Posterior vena cava (tissue), 2 donors: ENCODE measurements around the gene PEAK1. TPM values are rescaled to one million over a fixed set of nuclear protein-coding genes. Genes with fewer than 3 reads are reported as not detected.
A peak's percentile ranks its signal among the peaks of the same experiment; 100 is the strongest.

Experiments
- DNase-seq: peaks from one replicate; pipeline ENCODE4 v3.0.0-alpha.2; 2020; ENCODE audit warnings: low spot score
- intact Hi-C, 2 donors: fragments of 100-400 bp; cut with DNase I; formaldehyde crosslinking; loops; one replicate each; pipeline versions ENCODE4 v1.14.1 to v1.14.2; 2022 to 2023
- total RNA-seq, 2 donors: library from RNA; stranded (reverse); fragmentation: NEBNext Ultra II Directional; extraction: Animal tissue kit (Norgen Biotek cat#: 25700); gene quantifications; one replicate each; pipeline ENCODE4 v1.2.1, GENCODE V29; 2021
- donor health status: DM: yes; HTN: yes; CAD: no.
- donor health status: DM: yes; HTN: yes; CAD: no.

PEAK1 gene
- total RNA-seq, 2 donors from 2014 or later, result 78.6 to 101 TPM

- intact Hi-C loops, result no loop called here
- no peak for DNase-seq
Observed at GRCh38 chr15:77126529-77127326, 293.2 kb downstream of the PEAK1 start.

- DNase-seq, result no peak
- intact Hi-C loops, result loop anchor here in 1 of 2 donors (2.0 kb wide), 1 partner anchor 33 kb away; no protein-coding TSS in a partner anchor
Observed at GRCh38 chr15:77123854-77124253, 296.1 kb downstream of the PEAK1 start.

- no peak for DNase-seq
- intact Hi-C loops, result loop anchor here in 1 of 2 donors (2.0 kb wide), 1 partner anchor 34 kb away; no protein-coding TSS in a partner anchor
Observed at GRCh38 chr15:77122576-77122975, 297.3 kb downstream of the PEAK1 start.

DNA sequence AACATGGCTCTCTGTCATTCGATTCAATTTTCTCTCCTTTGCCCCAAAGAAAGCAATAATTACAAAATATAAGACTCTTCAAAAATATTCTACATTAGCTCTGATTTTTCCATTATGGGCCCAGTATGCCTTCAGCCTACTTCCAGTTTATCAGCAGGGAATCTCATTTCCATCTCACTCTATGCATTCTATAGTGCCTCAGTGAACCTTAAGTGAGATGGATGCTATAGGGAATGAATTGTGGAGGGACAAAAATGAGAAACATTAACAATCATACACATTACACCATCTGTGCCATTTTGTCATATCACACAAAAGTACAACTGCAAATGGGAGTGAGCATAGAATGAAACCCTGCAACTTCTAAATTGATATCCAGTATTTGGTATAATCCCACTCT lies 298.3 kb downstream of the PEAK1 start:
- no peak for DNase-seq
- intact Hi-C loops, result no loop called here

DNA sequence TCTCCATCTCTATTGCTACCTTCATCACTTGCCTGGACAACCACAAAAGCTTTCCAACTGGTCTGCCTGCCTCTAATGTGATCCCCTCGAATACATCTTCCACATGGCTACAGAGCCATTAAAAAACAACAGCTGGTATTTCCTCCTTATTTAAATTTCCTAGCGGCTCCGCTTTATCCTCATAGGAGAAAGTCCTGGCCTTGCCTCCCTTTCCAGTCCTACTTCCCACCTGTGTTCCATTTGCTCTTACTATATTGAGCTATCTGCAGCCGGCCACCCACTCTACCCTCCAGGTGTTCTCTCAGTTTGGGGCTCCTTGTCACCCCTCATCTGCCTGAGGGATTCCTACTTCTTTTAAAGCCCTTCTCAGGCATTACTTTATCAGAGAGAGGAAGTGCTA lies 299.3 kb downstream of the PEAK1 start:
- no peak for DNase-seq
- intact Hi-C loops, result no loop called here

- DNase-seq, result no peak
- intact Hi-C loops, result loop anchor here in 1 of 2 donors (2.0 kb wide), 1 partner anchor 423 kb away; no protein-coding TSS in a partner anchor
Observed at GRCh38 chr15:77119446-77119845, 300.5 kb downstream of the PEAK1 start.

DNA sequence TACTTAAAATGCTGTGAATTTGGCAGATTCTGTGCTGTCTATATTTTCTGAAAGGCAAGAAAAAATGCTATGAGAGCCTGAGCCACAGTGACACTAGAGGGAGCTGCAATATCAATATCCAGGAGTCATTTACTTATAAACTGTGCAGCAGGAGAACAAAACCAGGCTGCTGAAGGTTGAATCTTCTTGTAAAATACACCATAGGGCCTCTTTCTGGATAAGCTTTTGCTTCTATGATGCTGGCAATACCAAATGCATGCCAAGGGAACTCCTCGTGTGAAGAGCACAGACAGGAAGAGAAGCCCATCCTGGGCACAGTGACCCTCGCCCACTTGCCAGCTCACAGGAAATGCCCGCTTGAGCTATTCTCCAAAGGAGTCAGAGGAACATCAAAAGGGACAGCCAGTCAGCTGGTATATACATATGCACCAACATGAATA lies 301.0 kb downstream of the PEAK1 start:
- DNase-seq, result no peak
- intact Hi-C loops, result loop anchor here in 1 of 2 donors (2.0 kb wide), 1 partner anchor 424 kb away; no protein-coding TSS in a partner anchor

- DNase-seq, result no peak
- intact Hi-C loops, result no loop called here
Observed at GRCh38 chr15:77115179-77115578, 304.7 kb downstream of the PEAK1 start.

DNA sequence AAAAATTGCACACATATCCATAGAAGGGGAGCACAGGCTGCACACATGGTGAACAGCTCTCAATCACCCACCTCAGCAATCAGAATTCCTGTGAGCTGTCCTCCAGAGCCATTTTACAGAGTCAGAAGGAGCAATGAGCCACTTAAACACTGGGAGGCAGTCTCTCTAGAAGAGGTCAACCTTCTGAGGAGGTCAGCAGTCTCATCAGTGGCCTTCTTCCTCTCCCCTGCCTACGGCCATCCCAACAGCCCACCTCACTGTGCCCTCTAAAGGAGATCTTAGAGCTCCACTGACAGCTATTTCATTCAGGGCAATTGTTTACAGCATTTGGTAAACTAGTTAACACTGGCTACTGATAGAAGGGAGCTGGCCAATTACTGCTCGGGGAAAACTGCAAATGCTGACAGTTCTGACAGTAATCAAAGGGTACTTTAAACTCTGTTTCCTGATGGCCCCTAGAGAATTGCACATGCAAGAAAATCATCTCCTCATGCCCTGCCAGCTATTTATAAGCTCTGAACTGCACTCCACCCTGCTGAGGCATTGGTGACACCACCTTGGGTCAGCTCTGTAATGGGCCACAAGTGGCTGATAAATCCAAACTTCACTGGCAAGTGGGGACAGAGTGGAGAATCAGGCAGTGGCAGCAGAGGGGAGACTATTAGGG lies 306.9 kb downstream of the PEAK1 start:
- intact Hi-C loops, result no loop called here
- no peak for DNase-seq

DNA sequence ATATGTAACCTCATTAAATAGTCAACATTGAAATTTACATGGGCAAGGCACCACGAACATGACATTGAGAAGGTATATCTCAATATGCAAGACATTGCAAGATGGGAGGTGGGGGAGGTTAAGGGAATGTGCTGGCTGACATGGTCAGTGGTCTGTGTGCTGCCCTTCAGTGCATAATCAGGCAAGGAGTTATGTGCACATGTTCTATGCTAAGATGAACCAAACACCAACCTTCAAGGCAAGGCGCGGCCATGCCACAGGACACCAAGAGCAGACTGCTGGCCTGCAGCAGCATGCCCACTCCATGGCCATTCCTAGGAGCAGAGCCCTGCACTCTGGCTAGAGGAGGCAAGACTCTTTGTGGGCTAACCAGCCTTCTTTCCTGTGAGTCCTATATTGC lies 308.1 kb downstream of the PEAK1 start:
- intact Hi-C loops, result no loop called here
- no peak for DNase-seq

DNA sequence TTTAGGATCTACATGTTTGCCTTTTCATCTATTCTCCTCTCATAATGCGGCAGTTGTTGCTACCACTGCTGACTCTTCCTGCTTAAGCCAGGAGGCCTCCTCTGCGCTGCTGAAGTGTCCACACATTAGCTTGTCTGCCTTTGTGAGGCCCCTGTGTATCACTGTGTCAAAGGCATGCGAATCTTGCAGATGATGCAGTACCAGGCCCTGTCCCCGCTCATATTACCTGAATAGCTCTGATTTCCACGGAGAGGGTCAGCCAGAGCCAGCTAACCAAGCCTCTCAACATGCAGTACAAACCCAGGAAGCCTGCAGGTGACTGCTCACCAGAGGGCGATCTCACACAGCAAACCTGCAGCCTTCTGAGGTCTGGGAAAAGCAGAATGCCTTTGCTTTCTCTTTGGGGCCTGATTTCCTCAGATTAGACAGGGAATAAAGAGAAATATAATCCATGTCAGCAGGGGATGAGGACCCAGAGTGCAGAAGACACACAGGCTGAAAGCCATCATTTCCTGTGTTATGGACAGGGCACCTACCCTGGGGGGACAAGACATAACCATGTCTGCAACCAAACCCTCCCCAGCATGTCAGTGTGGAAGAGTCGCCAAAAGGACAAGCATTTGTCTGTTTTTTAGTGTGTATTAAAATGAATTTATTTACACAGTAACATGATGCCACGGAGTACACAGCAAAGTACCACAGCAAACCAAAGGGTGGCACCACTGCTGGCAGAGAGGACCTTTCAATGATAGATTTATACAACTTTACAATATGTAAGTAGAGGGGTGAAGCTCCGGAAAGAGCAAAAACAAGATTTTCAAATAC lies 312.2 kb downstream of the PEAK1 start:
- intact Hi-C loops, result loop anchor here (5.0 to 10.0 kb wide), 2 partner anchors 83 to 440 kb away; no protein-coding TSS in a partner anchor
- DNase-seq, result no peak

GRCh38 chr15:77107068-77107467 lies 312.8 kb downstream of the PEAK1 start:
- intact Hi-C loops, result loop anchor here (5.0 to 10.0 kb wide), 2 partner anchors 82 to 440 kb away; no protein-coding TSS in a partner anchor
- DNase-seq, result no peak

GRCh38 chr15:77104155-77104554 lies 315.7 kb downstream of the PEAK1 start:
- intact Hi-C loops, result loop anchor here in 1 of 2 donors (10.0 kb wide), 1 partner anchor 79 kb away; no protein-coding TSS in a partner anchor

GRCh38 chr15:77099741-77100463 lies 320.0 kb downstream of the PEAK1 start:
- intact Hi-C loops, result loop anchor here in 1 of 2 donors (10.0 kb wide), 1 partner anchor 75 kb away; no protein-coding TSS in a partner anchor
- DNase-seq, result no peak

More at GRCh38 chr15:77104155-77104554, 315.7 kb downstream of the PEAK1 start:
- DNase-seq, result peak; percentile 85

GRCh38 chr15:77098572-77098971 lies 321.3 kb downstream of the PEAK1 start:
- intact Hi-C loops, result no loop called here

DNA sequence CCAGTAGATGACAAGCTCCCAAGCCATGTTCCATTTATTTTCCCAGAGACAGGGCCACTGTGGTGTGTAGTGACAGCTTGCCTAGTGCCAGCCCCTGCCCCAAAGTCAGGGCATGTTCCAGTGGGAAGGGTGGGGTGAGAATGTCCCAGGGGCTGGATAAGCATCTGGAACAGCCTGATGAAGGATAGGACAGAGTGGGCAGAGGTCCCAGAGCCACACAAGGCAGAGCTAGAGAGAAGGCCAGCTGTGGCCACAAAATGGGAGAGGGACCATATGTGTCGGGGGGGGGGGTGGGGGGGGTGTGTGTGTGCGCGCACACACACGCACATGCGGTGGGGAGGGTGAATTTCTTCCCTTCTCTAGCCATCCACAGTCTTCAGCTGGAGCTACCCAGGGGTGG lies 322.0 kb downstream of the PEAK1 start:
- no peak for DNase-seq
- intact Hi-C loops, result no loop called here

More at GRCh38 chr15:77098572-77098971, 321.3 kb downstream of the PEAK1 start:
- no peak for DNase-seq

- no peak for DNase-seq
Observed at GRCh38 chr15:77097248-77097721, 322.6 kb downstream of the PEAK1 start.

GRCh38 chr15:77096541-77096940 lies 323.4 kb downstream of the PEAK1 start:
- intact Hi-C loops, result no loop called here
- DNase-seq, result no peak

More at GRCh38 chr15:77097248-77097721, 322.6 kb downstream of the PEAK1 start:
- intact Hi-C loops, result no loop called here
